Fibroblast of pulmonary artery (primary cell): ENCODE results near the gene ADARB2.

Experiments
- DNase-seq: peaks from one replicate; pipeline ENCODE4 v3.0.0-alpha.2; 2010; ENCODE audit warnings: low read depth
- H3K4me3 ChIP-seq: replicated peaks from 2 replicates; pipeline ENCODE4 v1.5.1; 2011; ENCODE audit warnings: low read depth, mild to moderate bottlenecking, control low read depth, low read length, moderate library complexity
- CTCF ChIP-seq: IDR thresholded peaks from 2 replicates; pipeline ENCODE4 v1.5.1; 2011; ENCODE audit warnings: mild to moderate bottlenecking, control low read depth, low read length, inconsistent platforms; ENCODE audit errors: missing control alignments

The ADARB2 gene

GRCh38 chr10:1316121-1316808 lies 421.1 kb downstream of the ADARB2 start:
- H3K4me3 ChIP-seq = no peak overlapping the region
- TF ChIP-seq CTCF = no peak
- DNase-seq = no peak

GRCh38 chr10:1315178-1315577 lies 422.1 kb downstream of the ADARB2 start:
- no peak for DNase-seq
- no peak for TF ChIP-seq CTCF
- no peak overlapping the region for H3K4me3 ChIP-seq

- no peak for TF ChIP-seq CTCF
- H3K4me3 ChIP-seq = no peak overlapping the region
- no peak for DNase-seq
Observed at GRCh38 chr10:1311726-1312125, 425.6 kb downstream of the ADARB2 start.

- TF ChIP-seq CTCF = no peak
- DNase-seq = no peak
Observed at GRCh38 chr10:1310271-1310789, 427.0 kb downstream of the ADARB2 start.

GRCh38 chr10:1309617-1310270 lies 427.6 kb downstream of the ADARB2 start:
- DNase-seq = no peak
- TF ChIP-seq CTCF = no peak
- H3K4me3 ChIP-seq = no peak overlapping the region

More at GRCh38 chr10:1310271-1310789, 427.0 kb downstream of the ADARB2 start:
- no peak overlapping the region for H3K4me3 ChIP-seq

GRCh38 chr10:1308962-1309616 lies 428.2 kb downstream of the ADARB2 start:
- no peak for TF ChIP-seq CTCF
- DNase-seq = no peak
- H3K4me3 ChIP-seq = no peak overlapping the region
